Thyroid gland (tissue), 4 donors: ENCODE data around the gene ZC3H18.

Experiments used
- POLR2A ChIP-seq, 2 donors: fragments of 450-650 bp; IDR thresholded peaks; one replicate each; pipeline ENCODE4 v1.6.1; 2017; ENCODE audit warnings: antibody characterized with exemption in 2 of 2, mild to moderate bottlenecking in 2 of 2, moderate library complexity in 1 of 2
- TF ChIP-seq, protein P1 (sequence below), 6 experiments: fragments of 200-600 bp in 3 of 6; fragments of 450-650 bp in 3 of 6; sonication (generic) in 3 of 6; IDR thresholded peaks; one replicate each; pipeline ENCODE4 v1.5.1; 2016 to 2019; ENCODE audit warnings: antibody characterized with exemption in 6 of 6, mild to moderate bottlenecking in 2 of 6, inconsistent platforms in 1 of 6, moderate library complexity in 1 of 6

DNA sequence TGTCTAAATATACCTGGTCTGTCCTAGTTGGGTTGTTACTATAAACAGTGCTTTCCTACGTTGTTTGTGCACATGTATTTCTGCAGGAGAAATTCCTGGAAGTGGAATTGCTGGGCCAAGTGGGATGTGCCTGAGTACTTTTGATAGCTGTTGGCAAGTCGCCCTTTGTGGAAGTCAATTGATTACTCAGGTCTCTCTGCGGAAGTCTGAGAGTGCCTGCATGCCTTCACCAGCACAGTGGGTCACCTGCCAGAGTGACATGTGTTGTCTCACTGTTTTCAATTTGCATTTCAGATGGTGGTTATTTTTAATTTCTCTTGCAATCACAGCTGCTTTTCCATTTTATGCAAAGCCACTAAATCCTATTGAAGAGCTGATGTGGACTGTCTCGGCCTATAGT lies 94.9 kb downstream of the ZC3H18 start:
- no peak for TF ChIP-seq POLR2A (IDR thresholded peaks at IDR 0.05)
- TF ChIP-seq, protein P1, sequence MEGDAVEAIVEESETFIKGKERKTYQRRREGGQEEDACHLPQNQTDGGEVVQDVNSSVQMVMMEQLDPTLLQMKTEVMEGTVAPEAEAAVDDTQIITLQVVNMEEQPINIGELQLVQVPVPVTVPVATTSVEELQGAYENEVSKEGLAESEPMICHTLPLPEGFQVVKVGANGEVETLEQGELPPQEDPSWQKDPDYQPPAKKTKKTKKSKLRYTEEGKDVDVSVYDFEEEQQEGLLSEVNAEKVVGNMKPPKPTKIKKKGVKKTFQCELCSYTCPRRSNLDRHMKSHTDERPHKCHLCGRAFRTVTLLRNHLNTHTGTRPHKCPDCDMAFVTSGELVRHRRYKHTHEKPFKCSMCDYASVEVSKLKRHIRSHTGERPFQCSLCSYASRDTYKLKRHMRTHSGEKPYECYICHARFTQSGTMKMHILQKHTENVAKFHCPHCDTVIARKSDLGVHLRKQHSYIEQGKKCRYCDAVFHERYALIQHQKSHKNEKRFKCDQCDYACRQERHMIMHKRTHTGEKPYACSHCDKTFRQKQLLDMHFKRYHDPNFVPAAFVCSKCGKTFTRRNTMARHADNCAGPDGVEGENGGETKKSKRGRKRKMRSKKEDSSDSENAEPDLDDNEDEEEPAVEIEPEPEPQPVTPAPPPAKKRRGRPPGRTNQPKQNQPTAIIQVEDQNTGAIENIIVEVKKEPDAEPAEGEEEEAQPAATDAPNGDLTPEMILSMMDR (IDR thresholded peaks at IDR 0.05): no peak
